Neuronal stem cell (in vitro differentiated cells): Measurements from ENCODE around the gene KNSTRN.

Source experiments
- DNase-seq: peaks from one replicate; pipeline ENCODE4 v3.0.0-alpha.2; 2013; ENCODE audit warnings: low spot score
- H2AFZ ChIP-seq: one replicate; pipeline ENCODE4 v1.6.1; 2013; ENCODE audit warnings: mild to moderate bottlenecking, low read length, inconsistent platforms
- H2AK5ac ChIP-seq: 2 replicates; pipeline ENCODE4 v1.6.1; 2013; ENCODE audit warnings: low read depth, mild to moderate bottlenecking, inconsistent platforms, low read length, moderate library complexity, mixed read lengths
- H2BK120ac ChIP-seq: 2 replicates; pipeline ENCODE4 v1.6.1; 2013; ENCODE audit warnings: low read depth, mild to moderate bottlenecking, inconsistent platforms, low read length, moderate library complexity, mixed read lengths
- H2BK12ac ChIP-seq: one replicate; pipeline ENCODE4 v1.6.1; 2013; ENCODE audit warnings: low read length, inconsistent platforms
- H2BK15ac ChIP-seq: 2 replicates; pipeline ENCODE4 v1.6.1; 2013; ENCODE audit warnings: mild to moderate bottlenecking, low read length, inconsistent platforms, mixed read lengths
- H2BK5ac ChIP-seq: one replicate; pipeline ENCODE4 v1.6.1; 2013; ENCODE audit warnings: inconsistent platforms, mild to moderate bottlenecking, low read length, moderate library complexity
- H3K14ac ChIP-seq: one replicate; pipeline ENCODE4 v1.6.1; 2013; ENCODE audit warnings: low read length, inconsistent platforms
- H3K18ac ChIP-seq: 2 replicates; pipeline ENCODE4 v1.6.1; 2013; ENCODE audit warnings: low read length, inconsistent platforms
- H3K23ac ChIP-seq: 2 replicates; pipeline ENCODE4 v1.6.1; 2013; ENCODE audit warnings: low read depth, mild to moderate bottlenecking, mixed read lengths, low read length, inconsistent platforms; ENCODE audit not compliant: poor library complexity
- H3K27ac ChIP-seq: replicated peaks from 3 replicates; pipeline ENCODE4 v1.5.1; 2013; ENCODE audit warnings: low read length, inconsistent platforms
- H3K27me3 ChIP-seq, 3 experiments: 2 replicates each; pipeline ENCODE4 v1.6.1; 2013; ENCODE audit warnings: low read length in 3 of 3, mild to moderate bottlenecking in 2 of 3, inconsistent platforms in 1 of 3, low read depth in 1 of 3, mixed read lengths in 1 of 3, moderate library complexity in 1 of 3; ENCODE audit not compliant: control insufficient read depth in 3 of 3, insufficient read depth in 3 of 3
- H3K36me3 ChIP-seq, 2 donors: replicated peaks in 1 of 2; 2 replicates each; pipeline ENCODE4 v1.6.1; 2013; ENCODE audit warnings: low read length in 2 of 2; ENCODE audit not compliant: control insufficient read depth in 2 of 2, insufficient read depth in 2 of 2
- H3K4ac ChIP-seq: 2 replicates; pipeline ENCODE4 v1.6.1; 2013; ENCODE audit warnings: inconsistent platforms, mild to moderate bottlenecking, low read length, moderate library complexity
- H3K4me1 ChIP-seq, 2 donors: 1 replicate in 1 of 2; 2 replicates in 1 of 2; pipeline ENCODE4 v1.6.1; 2013; ENCODE audit warnings: low read length in 2 of 2, low read depth in 1 of 2; ENCODE audit not compliant: control insufficient read depth in 2 of 2, insufficient read depth in 1 of 2
- H3K4me2 ChIP-seq: one replicate; pipeline ENCODE4 v1.6.1; 2013; ENCODE audit warnings: mild to moderate bottlenecking, low read length, inconsistent platforms; ENCODE audit not compliant: insufficient read depth, poor library complexity, severe bottlenecking
- H3K4me3 ChIP-seq, 2 donors: 2 replicates each; pipeline ENCODE4 v1.5.1; 2013; ENCODE audit warnings: low read length in 2 of 2, mild to moderate bottlenecking in 2 of 2, inconsistent platforms in 1 of 2, moderate library complexity in 1 of 2
- H3K79me1 ChIP-seq: one replicate; pipeline ENCODE4 v1.6.1; 2013; ENCODE audit warnings: low read depth, mild to moderate bottlenecking, inconsistent platforms, low read length, moderate library complexity
- H3K9ac ChIP-seq: one replicate; pipeline ENCODE4 v1.6.1; 2013; ENCODE audit warnings: mild to moderate bottlenecking, low read depth, low read length, inconsistent platforms; ENCODE audit not compliant: poor library complexity
- H3K9me3 ChIP-seq, 2 donors: replicated peaks in 1 of 2; 2 replicates each; pipeline versions ENCODE3 to v1.6.1; 2013; ENCODE audit warnings: low read length in 2 of 2, mild to moderate bottlenecking in 2 of 2, inconsistent platforms in 1 of 2, low read depth in 1 of 2, mixed read lengths in 1 of 2, moderate library complexity in 1 of 2; ENCODE audit not compliant: control insufficient read depth in 2 of 2, insufficient read depth in 1 of 2
- H4K8ac ChIP-seq: one replicate; pipeline ENCODE4 v1.6.1; 2013; ENCODE audit warnings: low read depth, mild to moderate bottlenecking, inconsistent platforms, low read length, moderate library complexity
- H4K91ac ChIP-seq: one replicate; pipeline ENCODE4 v1.6.1; 2013; ENCODE audit warnings: low read length, low read depth, mild to moderate bottlenecking, inconsistent platforms; ENCODE audit not compliant: poor library complexity
- WGBS, 2 donors: extraction: QIAGEN DNeasy Blood & Tissue Kit; methylation state at CpG; one replicate each; pipeline ENCODE4 v1.1.7; 2013; ENCODE audit warnings: missing lambda C conversion rate in 2 of 2, mixed read lengths in 1 of 2; ENCODE audit not compliant: insufficient read length in 2 of 2, insufficient replicate concordance in 1 of 2; ENCODE audit errors: extremely low coverage in 2 of 2; 5-methylcytosine and 5-hydroxymethylcytosine counted together

KNSTRN gene

DNA sequence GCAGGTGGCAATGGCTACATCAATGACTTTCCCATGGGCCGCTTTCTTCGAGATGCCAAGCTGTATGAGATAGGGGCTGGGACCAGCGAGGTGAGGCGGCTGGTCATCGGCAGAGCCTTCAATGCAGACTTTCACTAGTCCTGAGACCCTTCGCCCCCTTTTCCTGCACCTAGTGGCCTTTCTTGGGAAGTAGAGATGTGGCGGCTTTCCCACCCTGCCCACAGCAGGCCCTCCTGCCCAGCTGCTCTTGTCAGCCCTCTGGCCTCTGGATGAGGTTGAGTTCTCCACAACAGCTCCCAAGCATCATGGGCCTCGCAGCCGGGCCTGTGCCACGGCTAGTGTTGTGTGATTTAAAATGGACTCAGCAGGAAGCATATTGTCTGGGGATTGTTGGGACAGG is 35.6 kb downstream of the KNSTRN start:
- Histone ChIP-seq H3K23ac (no peak overlapping the region), H2AFZ (no peak overlapping the region), H3K4me1 (peaks cover 3 to 4% of the 10 kb centered on the region in 2 donors), H2BK5ac (no peak overlapping the region), H4K8ac (no peak overlapping the region), H3K9ac (no peak overlapping the region), H2BK15ac (no peak overlapping the region), H3K4ac (no peak overlapping the region), H2BK12ac (no peak overlapping the region), H3K9me3 (no peaks in the 10 kb centered on the region), H3K36me3 (peaks cover 25 to 49% of the 10 kb centered on the region in 2 donors), H3K79me1 (peaks cover 1% of the 10 kb centered on the region), H3K4me2 (no peak overlapping the region), H4K91ac (no peak overlapping the region), H3K27ac (no peak overlapping the region), H3K14ac (no peak overlapping the region), H2AK5ac (no peak overlapping the region), H2BK120ac (no peak overlapping the region), H3K18ac (no peak overlapping the region), H3K4me3 (no peak overlapping the region), H3K27me3 (peaks cover 0 to 2% (median 0%) of the 10 kb centered on the region in 3 experiments)
- DNase-seq: no peak
- no CpG with 5 or more reads among the region's 10 CpGs for WGBS, 2 donors

DNA sequence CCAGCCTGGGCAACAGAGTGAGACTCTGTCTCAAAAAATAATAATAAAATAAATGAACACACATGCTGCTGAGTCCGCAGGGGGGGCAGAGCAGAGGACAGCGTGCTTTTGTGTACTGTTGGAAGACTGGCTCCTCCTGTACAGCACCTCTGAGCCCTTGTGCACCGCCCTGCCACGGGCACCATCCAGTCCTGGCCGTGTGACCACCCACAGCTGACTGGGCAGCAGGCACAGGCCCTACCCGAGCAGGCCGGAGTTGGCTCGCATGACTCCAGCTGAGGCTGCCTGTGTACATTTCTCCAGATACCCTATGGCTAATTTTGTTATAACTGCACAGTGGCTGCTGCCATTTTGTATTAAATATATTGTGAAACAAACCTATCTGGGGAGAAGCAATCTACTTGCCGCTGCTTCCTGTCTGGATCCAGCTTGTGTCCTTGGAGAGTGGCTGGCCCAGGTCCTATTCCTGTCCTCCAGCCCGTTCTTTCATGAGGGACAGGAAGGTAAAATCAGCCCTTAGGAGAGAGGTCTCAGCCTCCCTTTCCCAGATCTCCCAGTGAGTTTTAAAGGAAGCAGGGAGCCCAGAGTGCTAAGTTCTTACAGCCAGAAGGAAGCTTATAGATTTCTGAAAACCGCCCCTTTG is 37.7 kb downstream of the KNSTRN start:
- no CpG with 5 or more reads among the region's 11 CpGs for WGBS, 2 donors
- H3K4me1 ChIP-seq: peaks cover 3 to 4% of the 10 kb centered on the region in 2 donors

DNA sequence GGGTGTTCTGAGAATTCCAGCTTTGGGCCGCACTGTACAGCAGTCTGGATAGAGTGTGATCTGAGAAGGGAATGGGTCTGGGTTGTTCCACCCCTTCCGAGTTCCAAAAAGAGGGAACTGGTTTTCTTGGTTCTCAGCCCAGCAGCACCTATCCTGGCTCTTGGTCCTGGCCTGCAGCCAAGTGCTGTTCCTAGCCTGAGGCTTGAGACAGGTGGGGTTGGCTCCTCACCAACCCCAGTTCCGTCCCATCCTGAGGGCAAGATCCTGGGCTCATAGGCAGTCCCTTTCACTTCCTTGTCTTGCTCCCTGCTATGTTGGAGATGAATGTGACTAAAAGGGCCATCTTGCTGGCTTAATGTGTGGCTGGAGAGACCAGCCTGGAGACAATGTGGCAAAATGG is 38.3 kb downstream of the KNSTRN start:
- Histone ChIP-seq H3K9me3 (no peaks in the 10 kb centered on the region), H2AK5ac (no peak overlapping the region), H3K23ac (no peak overlapping the region), H3K4me3 (no peak overlapping the region), H3K9ac (no peak overlapping the region), H3K4ac (no peak overlapping the region), H2BK12ac (no peak overlapping the region), H3K14ac (no peak overlapping the region), H4K91ac (no peak overlapping the region), H3K79me1 (peaks cover 1% of the 10 kb centered on the region), H3K36me3 (peaks cover 9 to 23% of the 10 kb centered on the region in 2 donors), H3K27me3 (peaks cover 0 to 2% (median 0%) of the 10 kb centered on the region in 3 experiments), H4K8ac (no peak overlapping the region), H3K27ac (no peak overlapping the region), H3K18ac (no peak overlapping the region), H2BK5ac (no peak overlapping the region), H3K4me1 (peaks cover 3 to 4% of the 10 kb centered on the region in 2 donors), H2BK15ac (no peak overlapping the region), H2BK120ac (no peak overlapping the region), H3K4me2 (no peak overlapping the region), H2AFZ (no peak overlapping the region)
- no CpG with 5 or more reads among the region's 3 CpGs for WGBS, 2 donors
- DNase-seq: no peak

More for the DNA sequence above, 37.7 kb downstream of the KNSTRN start:
- Histone ChIP-seq H2AFZ (no peak overlapping the region), H2BK12ac (no peak overlapping the region), H4K91ac (no peak overlapping the region), H3K4me3 (no peak overlapping the region), H2BK15ac (no peak overlapping the region), H3K27ac (no peak overlapping the region), H3K9me3 (no peaks in the 10 kb centered on the region), H3K4me2 (no peak overlapping the region), H2AK5ac (no peak overlapping the region), H3K14ac (no peak overlapping the region), H3K36me3 (peaks cover 15 to 29% of the 10 kb centered on the region in 2 donors), H3K27me3 (peaks cover 0 to 2% (median 0%) of the 10 kb centered on the region in 3 experiments), H3K4ac (no peak overlapping the region), H3K79me1 (peaks cover 1% of the 10 kb centered on the region), H4K8ac (no peak overlapping the region), H2BK120ac (no peak overlapping the region), H3K9ac (no peak overlapping the region), H2BK5ac (no peak overlapping the region), H3K23ac (no peak overlapping the region), H3K18ac (no peak overlapping the region)
- no peak for DNase-seq

DNA sequence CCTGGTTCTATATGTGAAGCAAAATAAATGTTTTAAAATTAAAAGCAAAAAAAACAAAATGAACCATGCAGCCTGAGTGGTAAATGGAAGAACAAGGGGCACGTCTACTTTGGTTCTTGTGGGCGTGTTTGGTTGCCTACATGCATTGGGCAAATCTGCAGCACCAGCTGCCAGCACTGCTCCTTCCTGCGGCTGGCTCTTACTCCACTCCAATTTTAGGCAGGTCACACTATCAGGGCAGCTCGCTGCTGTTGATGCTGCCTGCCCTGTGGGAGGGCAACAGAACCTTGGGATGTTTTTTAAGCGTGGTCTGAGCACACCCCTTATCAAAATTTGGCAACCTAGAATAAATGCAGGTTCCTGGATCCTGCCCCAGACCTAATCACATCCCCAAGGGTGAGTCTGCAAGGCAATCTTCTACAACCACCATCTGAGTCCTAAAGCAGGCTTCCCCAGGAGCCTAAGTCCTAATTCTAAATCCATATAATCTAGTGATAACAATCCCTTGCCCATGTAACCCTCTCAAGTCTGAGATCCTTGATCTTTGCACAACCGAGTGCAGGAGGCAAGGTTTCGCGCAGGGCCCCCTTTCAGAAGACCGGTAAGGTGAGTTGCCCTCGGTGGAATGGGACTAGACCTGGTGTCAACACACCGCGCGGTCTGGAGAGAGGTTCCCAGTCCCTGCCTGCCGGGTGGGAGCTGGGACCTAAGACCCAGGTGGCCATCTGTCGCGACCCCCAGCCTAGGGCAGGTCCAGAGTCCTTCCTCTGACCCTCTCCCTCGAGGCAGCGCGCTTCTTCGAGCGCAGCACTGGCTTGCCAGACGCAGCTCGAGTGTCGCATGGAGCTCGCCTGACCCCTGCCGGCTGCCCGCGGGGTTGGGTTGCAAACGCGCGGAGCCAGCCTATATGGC is 39.0 kb downstream of the KNSTRN start:
- H3K18ac ChIP-seq: peak overlapping the region; percentile 40
- peak overlapping the region in 1 of 2 donors; percentile 65 for H3K4me3 ChIP-seq
- H3K4me1 ChIP-seq: peaks cover 3 to 4% of the 10 kb centered on the region in 2 donors
- peak overlapping the region; percentile 59 for H3K23ac ChIP-seq
- H3K9ac ChIP-seq: peak overlapping the region; percentile 89
- H2AFZ ChIP-seq: peak overlapping the region; percentile 66
- no peak overlapping the region for H2AK5ac ChIP-seq
- no peak overlapping the region for H3K14ac ChIP-seq
- H2BK5ac ChIP-seq: no peak overlapping the region
- H2BK15ac ChIP-seq: no peak overlapping the region
- no peak overlapping the region for H2BK120ac ChIP-seq
- no CpG with 5 or more reads among the region's 31 CpGs for WGBS, 2 donors
- no peak overlapping the region for H4K8ac ChIP-seq
- no peak overlapping the region for H2BK12ac ChIP-seq
- H3K4me2 ChIP-seq: no peak overlapping the region
- peaks cover 5 to 17% of the 10 kb centered on the region in 2 donors for H3K36me3 ChIP-seq
- H3K4ac ChIP-seq: no peak overlapping the region
- H3K9me3 ChIP-seq: no peaks in the 10 kb centered on the region
- peak; percentile 62 for DNase-seq
- H3K79me1 ChIP-seq: no peaks in the 10 kb centered on the region
- no peak overlapping the region for H4K91ac ChIP-seq
- H3K27me3 ChIP-seq: peaks cover 0 to 2% (median 0%) of the 10 kb centered on the region in 3 experiments
- no peak overlapping the region for H3K27ac ChIP-seq
